Lower leg skin (tissue), 3 donors: ENCODE data around the gene ITGB8.

Source experiments
- POLR2A ChIP-seq, 2 donors: fragments of 450-650 bp; IDR thresholded peaks; one replicate each; pipeline ENCODE4 v1.6.1; 2016 to 2017; ENCODE audit warnings: antibody characterized with exemption in 2 of 2, mild to moderate bottlenecking in 1 of 2, moderate library complexity in 1 of 2
- TF ChIP-seq, protein P1 (sequence below), 3 donors: fragments of 450-650 bp; IDR thresholded peaks; one replicate each; pipeline ENCODE4 v1.5.1; 2016; ENCODE audit warnings: antibody characterized with exemption in 3 of 3, mild to moderate bottlenecking in 3 of 3, moderate library complexity in 2 of 3

DNA sequence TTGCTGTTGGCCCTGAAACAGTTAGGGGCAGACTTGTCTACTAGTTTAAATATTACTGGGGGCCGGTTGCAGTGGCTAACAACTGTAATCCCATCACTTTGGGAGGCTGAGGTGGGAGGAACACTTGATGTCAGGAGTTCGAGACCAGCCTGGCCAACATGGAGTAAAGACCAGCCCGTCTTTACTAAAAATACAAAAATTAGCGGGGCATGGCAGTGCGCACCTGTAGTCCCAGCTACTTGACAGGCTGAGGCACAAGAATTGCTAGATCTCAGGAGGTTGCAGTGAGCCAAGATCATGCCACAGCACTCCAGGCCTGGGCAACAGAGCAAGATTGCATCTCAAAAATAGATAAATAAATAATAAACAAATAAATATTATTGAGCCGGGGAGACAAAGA is 7.6 kb downstream of the ITGB8 start:
- TF ChIP-seq, protein P1, sequence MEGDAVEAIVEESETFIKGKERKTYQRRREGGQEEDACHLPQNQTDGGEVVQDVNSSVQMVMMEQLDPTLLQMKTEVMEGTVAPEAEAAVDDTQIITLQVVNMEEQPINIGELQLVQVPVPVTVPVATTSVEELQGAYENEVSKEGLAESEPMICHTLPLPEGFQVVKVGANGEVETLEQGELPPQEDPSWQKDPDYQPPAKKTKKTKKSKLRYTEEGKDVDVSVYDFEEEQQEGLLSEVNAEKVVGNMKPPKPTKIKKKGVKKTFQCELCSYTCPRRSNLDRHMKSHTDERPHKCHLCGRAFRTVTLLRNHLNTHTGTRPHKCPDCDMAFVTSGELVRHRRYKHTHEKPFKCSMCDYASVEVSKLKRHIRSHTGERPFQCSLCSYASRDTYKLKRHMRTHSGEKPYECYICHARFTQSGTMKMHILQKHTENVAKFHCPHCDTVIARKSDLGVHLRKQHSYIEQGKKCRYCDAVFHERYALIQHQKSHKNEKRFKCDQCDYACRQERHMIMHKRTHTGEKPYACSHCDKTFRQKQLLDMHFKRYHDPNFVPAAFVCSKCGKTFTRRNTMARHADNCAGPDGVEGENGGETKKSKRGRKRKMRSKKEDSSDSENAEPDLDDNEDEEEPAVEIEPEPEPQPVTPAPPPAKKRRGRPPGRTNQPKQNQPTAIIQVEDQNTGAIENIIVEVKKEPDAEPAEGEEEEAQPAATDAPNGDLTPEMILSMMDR (IDR thresholded peaks at IDR 0.05) = no peak
- TF ChIP-seq POLR2A (IDR thresholded peaks at IDR 0.05) = no peak
